Measurements from ENCODE around the gene SYT12. TPM values are rescaled to one million over a fixed set of nuclear protein-coding genes. Genes with fewer than 3 reads are reported as not detected.

SYT12 gene
- polyA plus RNA-seq, 3 donors: not detected

- Mint-ChIP-seq H3K27me3 (ENCODE audit: low read depth in 3 of 3) (peaks cover 5 to 21% (median 21%) of the 10 kb centered on the region in 3 donors), H3K4me3 (no peak overlapping the region), H3K9me3 (peaks cover 0 to 9% (median 0%) of the 10 kb centered on the region in 7 donors), H3K4me1 (no peaks in the 10 kb centered on the region), H3K36me3 (no peaks in the 10 kb centered on the region), H3K27ac (no peak overlapping the region)
- intact Hi-C loops (cut with micrococcal nuclease): no loop called here
- H4K20me1 ChIP-seq (ENCODE audit: insufficient read depth, low read length): no peaks in the 10 kb centered on the region
- H3K27ac ChIP-seq (ENCODE audit: low read depth in 1 of 2, low read length in 2 of 2): no peak overlapping the region
- H2AFZ ChIP-seq (ENCODE audit: insufficient read depth, low read depth, low read length, poor library complexity, severe bottlenecking): no peak overlapping the region
- no peak for TF ChIP-seq CTCF (IDR thresholded peaks at IDR 0.05)
- no peaks in the 10 kb centered on the region for H3K36me3 ChIP-seq (replicated peaks in 1 of 2; ENCODE audit: control insufficient read depth in 1 of 2, insufficient read depth in 2 of 2, low read length in 2 of 2)
- WGBS (ENCODE audit: insufficient coverage): 94% methylated on average over 4 of the region's 7 CpGs
- no peaks in the 10 kb centered on the region for H3K27me3 ChIP-seq (ENCODE audit: control insufficient read depth in 2 of 2, insufficient read depth in 2 of 2, low read length in 2 of 2)
- no peak overlapping the region for H3K9ac ChIP-seq (ENCODE audit: insufficient read depth, low read length, poor library complexity, severe bottlenecking)
- no peak for DNase-seq
- H3K4me2 ChIP-seq (replicated peaks; ENCODE audit: extremely low read depth, low read length, poor library complexity, severe bottlenecking): no peak overlapping the region
- no peaks in the 10 kb centered on the region for H3K79me2 ChIP-seq (ENCODE audit: insufficient read depth, low read length)
- H3K4me3 ChIP-seq (replicated peaks in 1 of 3; ENCODE audit: low read depth in 2 of 3, low read length in 3 of 3): no peak overlapping the region
- no peaks in the 10 kb centered on the region for H3K4me1 ChIP-seq (ENCODE audit: control insufficient read depth in 1 of 2, insufficient read depth in 2 of 2, low read length in 2 of 2)
- no peaks in the 10 kb centered on the region for H3K9me3 ChIP-seq (replicated peaks in 1 of 2; ENCODE audit: control insufficient read depth in 1 of 2, insufficient read depth in 1 of 2, low read length in 2 of 2)
These were observed 12.5 kb upstream of the SYT12 start for GRCh38 chr11:67010296-67010905.

GRCh38 chr11:67013511-67014045 is 9.4 kb upstream of the SYT12 start:
- no peak for DNase-seq
- no peak for TF ChIP-seq CTCF (IDR thresholded peaks at IDR 0.05)
- Mint-ChIP-seq H3K27me3 (ENCODE audit: low read depth in 3 of 3) (peaks cover 8 to 36% (median 19%) of the 10 kb centered on the region in 3 donors), H3K27ac (no peak overlapping the region), H3K36me3 (no peaks in the 10 kb centered on the region), H3K4me1 (no peaks in the 10 kb centered on the region), H3K9me3 (peaks cover 0 to 3% (median 0%) of the 10 kb centered on the region in 7 donors), H3K4me3 (peak overlapping the region; percentile 21 to 48)
- no peaks in the 10 kb centered on the region for H3K36me3 ChIP-seq (replicated peaks in 1 of 2; ENCODE audit: control insufficient read depth in 1 of 2, insufficient read depth in 2 of 2, low read length in 2 of 2)
- no peak overlapping the region for H3K4me3 ChIP-seq (replicated peaks in 1 of 3; ENCODE audit: low read depth in 2 of 3, low read length in 3 of 3)
- no peaks in the 10 kb centered on the region for H3K9me3 ChIP-seq (replicated peaks in 1 of 2; ENCODE audit: control insufficient read depth in 1 of 2, insufficient read depth in 1 of 2, low read length in 2 of 2)
- H3K4me2 ChIP-seq (replicated peaks; ENCODE audit: extremely low read depth, low read length, poor library complexity, severe bottlenecking): no peak overlapping the region
- WGBS (ENCODE audit: insufficient coverage): 94% methylated on average over 9 of the region's 11 CpGs
- H3K27me3 ChIP-seq (ENCODE audit: control insufficient read depth in 2 of 2, insufficient read depth in 2 of 2, low read length in 2 of 2): no peaks in the 10 kb centered on the region
- intact Hi-C loops (cut with micrococcal nuclease): no loop called here
- no peak overlapping the region for H2AFZ ChIP-seq (ENCODE audit: insufficient read depth, low read depth, low read length, poor library complexity, severe bottlenecking)
- H3K27ac ChIP-seq (ENCODE audit: low read depth in 1 of 2, low read length in 2 of 2): no peak overlapping the region
- no peak overlapping the region for H3K9ac ChIP-seq (ENCODE audit: insufficient read depth, low read length, poor library complexity, severe bottlenecking)
- no peaks in the 10 kb centered on the region for H3K79me2 ChIP-seq (ENCODE audit: insufficient read depth, low read length)
- no peaks in the 10 kb centered on the region for H3K4me1 ChIP-seq (ENCODE audit: control insufficient read depth in 1 of 2, insufficient read depth in 2 of 2, low read length in 2 of 2)
- H4K20me1 ChIP-seq (ENCODE audit: insufficient read depth, low read length): no peaks in the 10 kb centered on the region
